Stimulated activated CD8-positive, alpha-beta memory T cell treated with anti-CD3 and anti-CD28 coated beads, Interleukin-15, amount 100 ng/mL, for 48 hours (primary cell): ENCODE results near the gene ANKRD40CL.
"Not testable (repeated sequence)": the region's sequence is repeated elsewhere in the genome, so short reads cannot be mapped to it uniquely, and the experiment has no call there.

Experiments
- DNase-seq, 2 donors: peaks; one replicate each; pipeline ENCODE4 v3.0.0-alpha.2; 2020; ENCODE audit warnings: low read depth in 2 of 2

The ANKRD40CL gene

GRCh38 chr17:50767446-50767845 lies at the start of gene ANKRD40CL:
ANKRD40CL (minus strand) TSS chr17:50767518; CDS start chr17:50766913, 605 bp downstream.
- DNase-seq = no peak

DNA sequence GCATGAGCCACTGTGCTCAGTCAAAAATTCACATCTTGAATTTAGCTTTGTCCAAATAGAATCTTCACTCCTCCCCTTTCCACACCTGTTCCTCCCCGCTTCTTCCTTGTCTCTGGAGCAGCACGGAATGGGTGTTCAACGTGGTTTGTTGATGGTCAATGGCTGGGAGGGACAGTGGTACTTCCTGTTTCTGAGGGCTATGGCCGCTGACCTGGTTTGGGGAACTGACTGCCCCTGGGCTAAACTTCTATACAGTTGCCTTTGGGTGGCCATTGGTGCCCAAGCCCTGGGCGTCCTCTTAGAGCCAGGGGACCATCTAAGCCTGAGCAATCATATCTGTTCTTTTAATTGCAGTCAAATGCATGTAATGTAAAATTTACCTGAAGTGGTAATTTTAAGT lies 49.0 kb upstream of the ANKRD40CL start:
- DNase-seq = no peak

GRCh38 chr17:50815400-50815799 lies 48.1 kb upstream of the ANKRD40CL start:
- DNase-seq = no peak

DNA sequence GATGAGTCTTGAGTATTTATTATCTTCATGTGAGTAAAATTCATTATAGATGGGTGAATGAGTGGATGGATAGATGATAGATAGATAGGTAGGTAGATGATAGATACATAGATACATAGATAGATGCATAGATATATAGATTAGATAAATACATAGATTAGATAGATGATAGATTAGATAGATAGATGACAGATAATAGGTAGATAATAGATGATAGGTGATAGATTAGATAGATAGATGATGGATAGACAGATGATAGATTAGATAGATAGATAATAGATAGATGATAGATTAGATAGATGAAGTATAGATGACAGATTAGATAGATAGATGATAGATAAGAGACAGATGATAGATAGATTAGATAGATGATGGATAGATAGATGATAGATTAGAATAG lies 46.3 kb upstream of the ANKRD40CL start:
- DNase-seq = no peak

DNA sequence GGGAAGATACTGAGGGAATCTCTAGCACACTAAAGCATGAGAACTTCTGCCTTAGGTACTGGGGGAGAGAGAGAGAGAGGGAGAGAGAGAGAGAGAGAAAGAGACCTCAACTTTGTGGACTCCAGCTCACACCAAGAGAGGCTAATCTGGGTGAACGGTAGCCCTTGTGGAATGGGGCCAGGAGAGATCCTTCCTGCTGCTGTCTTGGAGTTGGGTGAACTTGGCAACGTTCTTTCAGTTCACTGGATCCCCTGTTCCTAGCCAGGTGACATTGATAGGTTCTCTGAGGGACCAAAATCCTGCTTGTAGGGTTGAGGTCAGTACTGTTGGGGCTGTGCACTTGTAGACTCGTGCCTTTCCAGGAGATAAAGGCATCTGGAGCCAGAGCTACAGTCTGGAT lies 41.6 kb upstream of the ANKRD40CL start:
- DNase-seq = no peak

DNA sequence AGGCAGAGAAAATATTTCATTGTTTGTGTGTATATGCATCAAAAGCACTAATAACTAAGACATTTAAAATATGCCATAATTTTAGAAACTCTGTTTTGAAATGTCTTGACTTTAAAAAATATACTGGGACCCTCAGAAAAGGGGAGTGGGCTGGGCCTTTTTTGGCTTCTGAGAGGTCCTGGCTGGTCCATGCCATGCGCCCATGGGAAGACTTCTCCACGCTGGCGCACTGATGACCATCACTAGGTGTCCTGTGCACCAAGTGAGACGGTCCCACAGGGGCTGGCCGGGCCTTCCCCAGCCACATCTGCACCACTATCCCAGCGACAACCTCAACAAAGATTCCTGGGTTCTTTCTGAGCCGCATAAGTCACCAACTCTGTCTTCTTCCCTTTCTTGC lies 41.1 kb upstream of the ANKRD40CL start:
- DNase-seq = no peak

- no peak for DNase-seq
Measured at GRCh38 chr17:50807675-50808074, 40.4 kb upstream of the ANKRD40CL start.

GRCh38 chr17:50807009-50807408 lies 39.7 kb upstream of the ANKRD40CL start:
- no peak for DNase-seq

DNA sequence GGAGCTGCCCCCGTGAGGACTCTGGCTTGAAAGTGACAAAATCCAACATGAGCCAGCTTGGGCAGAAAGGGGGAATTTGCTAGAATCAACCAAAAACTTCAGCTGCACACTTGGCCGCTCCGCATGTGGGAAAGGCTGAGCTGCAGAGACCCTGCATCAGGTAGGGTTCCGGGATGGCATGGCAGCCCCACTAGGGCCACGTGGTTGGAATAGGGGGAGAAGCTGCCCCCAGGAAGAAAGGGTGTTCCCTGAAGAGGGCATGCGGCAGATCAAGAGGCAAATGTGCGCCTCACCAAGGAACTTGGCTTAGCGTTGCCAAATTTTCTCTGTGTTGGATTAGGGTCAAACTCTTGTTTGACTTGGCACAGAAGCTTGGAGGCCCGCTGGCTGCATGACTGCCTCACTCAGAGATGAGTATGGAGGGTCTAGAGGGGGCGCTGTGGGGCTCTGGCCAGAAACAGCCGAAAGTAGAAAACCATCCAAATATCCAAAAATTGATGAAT lies 38.9 kb upstream of the ANKRD40CL start:
- no peak for DNase-seq

DNA sequence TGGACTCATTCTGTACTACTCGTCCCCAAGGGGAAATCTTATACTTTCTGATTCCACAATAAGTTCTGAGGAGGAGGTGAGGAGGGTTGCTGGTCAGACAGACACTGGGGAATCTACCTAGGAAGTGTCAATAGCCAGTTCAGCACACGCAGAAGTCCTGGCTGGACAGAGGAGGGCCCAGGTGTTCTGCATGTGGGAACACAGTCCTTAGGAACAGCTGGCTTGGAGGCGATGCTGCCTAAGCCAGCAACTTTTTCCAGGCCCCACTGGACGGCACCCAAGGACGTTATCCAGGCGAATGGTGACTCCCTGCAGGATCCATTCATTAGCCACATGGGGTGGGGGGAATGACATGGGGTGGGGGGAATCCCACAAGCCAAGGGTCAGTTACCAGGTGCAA lies 38.2 kb upstream of the ANKRD40CL start:
- DNase-seq = no peak

DNA sequence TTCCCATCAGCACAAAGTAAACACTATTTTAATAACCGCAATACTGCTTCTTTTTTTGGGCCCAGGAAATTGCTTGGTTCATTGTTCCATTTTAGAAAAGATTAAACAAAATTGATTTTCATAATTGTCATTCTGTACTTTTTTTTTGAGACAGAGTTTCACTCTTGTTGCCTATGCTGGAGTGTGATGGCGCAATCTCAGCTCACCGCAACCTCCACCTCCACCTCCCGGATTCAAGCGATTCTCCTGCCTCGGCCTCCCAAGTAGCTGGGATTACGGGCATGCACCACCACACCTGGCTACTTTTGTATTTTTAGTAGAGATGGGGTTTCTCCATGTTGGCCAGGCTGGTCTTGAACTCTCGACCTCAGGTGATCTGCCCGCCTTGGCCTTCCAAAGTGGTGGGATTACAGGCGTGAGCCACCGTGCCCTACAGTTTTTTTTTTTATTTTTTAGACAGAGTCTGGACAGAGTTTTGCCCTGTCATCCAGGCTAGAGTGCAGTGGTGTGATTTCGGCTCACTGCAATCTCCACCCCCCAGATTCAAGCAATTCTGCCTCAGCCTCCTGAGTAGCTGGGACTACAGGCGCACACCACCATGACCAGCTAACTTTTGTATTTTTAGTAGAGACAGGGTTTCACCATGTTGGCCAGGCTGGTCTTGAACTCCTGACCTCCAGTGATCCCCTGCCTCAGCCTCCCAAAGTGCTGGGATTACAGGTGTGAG lies 37.6 kb upstream of the ANKRD40CL start:
- not testable (repeated sequence) for DNase-seq

DNA sequence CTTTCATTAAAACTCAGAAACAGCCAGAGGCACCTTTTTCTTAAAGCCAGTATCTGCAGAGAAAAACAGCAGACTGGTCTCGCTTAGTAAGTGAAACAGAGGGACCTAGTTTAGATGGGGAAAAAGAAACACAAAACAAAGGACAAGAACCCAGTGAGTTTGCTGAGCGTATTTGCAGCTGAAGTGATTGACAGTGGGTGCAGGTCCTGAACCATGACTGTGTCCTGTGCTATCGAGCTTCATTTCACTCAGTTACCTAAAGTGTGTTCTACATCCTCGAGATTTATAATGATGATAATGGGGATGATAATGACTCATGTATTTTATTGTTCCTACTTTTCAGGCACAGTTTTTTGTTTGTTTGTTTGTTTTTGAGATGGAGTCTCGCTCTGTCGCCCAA lies 36.4 kb upstream of the ANKRD40CL start:
- DNase-seq = no peak

- DNase-seq = no peak
Measured at GRCh38 chr17:50802609-50803571, 35.6 kb upstream of the ANKRD40CL start.

GRCh38 chr17:50800196-50800700 lies 32.9 kb upstream of the ANKRD40CL start:
- DNase-seq = no peak

DNA sequence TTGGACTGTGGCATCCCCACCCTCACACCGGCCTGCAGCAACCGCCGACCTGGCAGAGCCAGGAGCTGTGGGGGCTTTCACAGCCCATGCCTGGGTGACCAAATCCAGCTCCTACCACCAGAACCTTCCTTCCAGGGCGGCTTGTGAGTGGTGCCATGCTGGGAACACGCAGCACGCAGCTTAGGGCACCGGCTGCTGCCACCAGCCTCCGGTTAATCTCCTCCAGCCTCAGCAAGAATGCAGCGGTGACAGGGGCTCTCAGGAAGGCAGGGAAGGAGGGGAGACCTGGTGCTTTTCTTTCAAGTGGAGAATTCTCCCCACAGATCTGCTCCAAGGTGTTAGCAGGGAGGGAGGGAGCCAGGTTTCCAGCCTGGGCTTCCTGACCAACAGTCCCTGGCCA lies 32.3 kb upstream of the ANKRD40CL start:
- no peak for DNase-seq

- no peak for DNase-seq
Measured at GRCh38 chr17:50798424-50799288, 31.3 kb upstream of the ANKRD40CL start.

DNA sequence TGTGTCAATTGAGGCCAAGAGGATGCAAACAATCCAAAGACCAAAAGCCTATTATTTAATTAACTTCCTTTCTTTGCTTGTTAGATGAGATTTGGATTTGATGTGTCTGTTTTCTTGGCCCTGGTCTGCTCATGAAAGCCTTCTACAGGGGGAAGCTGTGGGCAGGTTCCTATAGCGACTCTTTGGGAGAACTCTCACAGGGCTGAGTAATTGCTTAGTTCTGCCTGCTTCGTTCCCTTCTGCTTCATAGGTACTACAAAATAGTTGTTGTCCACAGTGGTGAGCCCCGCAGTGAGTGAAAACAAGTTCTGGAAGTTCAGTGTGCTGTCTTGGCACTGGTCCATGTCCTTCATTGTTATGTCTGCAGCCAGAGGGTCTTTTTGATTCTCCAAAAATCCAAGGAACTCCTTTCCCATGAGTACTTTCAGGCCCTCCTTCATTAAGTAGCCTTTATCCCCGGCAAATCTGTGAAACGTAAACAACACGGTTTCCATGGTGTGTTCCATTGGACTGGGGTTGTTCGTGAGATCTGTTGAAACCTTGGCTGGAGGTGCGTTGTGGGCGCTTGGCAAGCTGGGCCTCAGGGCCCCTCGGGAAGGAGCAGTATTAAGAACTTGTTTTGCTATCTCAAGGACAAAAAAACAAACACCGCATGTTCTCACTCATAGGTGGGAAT lies 30.0 kb upstream of the ANKRD40CL start:
- no peak for DNase-seq

- DNase-seq = no peak
Measured at GRCh38 chr17:50794361-50794760, 27.0 kb upstream of the ANKRD40CL start.

GRCh38 chr17:50793007-50793406 lies 25.7 kb upstream of the ANKRD40CL start:
- DNase-seq = no peak

GRCh38 chr17:50792132-50792531 lies 24.8 kb upstream of the ANKRD40CL start:
- no peak for DNase-seq

DNA sequence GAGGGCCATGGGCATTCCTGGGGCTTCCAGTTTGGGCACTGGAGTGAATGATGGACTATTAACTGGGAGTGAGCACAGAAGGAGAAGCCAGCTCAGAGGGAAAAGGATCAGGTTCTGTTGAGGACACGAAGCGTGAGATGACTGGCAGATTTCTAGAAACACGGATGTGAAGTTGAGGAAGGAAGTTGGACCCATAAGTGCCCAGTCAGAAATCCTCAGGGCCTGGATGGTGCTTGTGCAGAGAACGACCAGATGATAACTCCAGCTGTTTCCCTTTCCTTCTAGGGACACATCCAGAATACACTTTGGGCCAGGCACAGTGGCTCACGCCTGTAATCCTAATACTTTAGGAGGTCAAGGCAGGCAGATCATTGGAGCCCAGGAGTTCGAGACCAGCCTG lies 23.3 kb upstream of the ANKRD40CL start:
- DNase-seq = no peak
